Esophagus muscularis mucosa (tissue), 3 donors: ENCODE data around the gene RPAIN.
A peak's percentile ranks its signal among the peaks of the same experiment; 100 is the strongest.

ENCODE experiments used
- POLR2AphosphoS5 ChIP-seq, 2 donors: sonication (generic); formaldehyde crosslinking; IDR thresholded peaks; one replicate each; pipeline ENCODE4 v1.6.1; 2017; ENCODE audit warnings: antibody characterized with exemption in 2 of 2
- TF ChIP-seq, protein P1 (sequence below), 3 experiments: fragments of 200-600 bp in 2 of 3; fragments of 450-650 bp in 1 of 3; sonication (generic) in 2 of 3; IDR thresholded peaks; one replicate each; pipeline ENCODE4 v1.5.1; 2017 to 2019; ENCODE audit warnings: antibody characterized with exemption in 3 of 3, mild to moderate bottlenecking in 2 of 3, moderate library complexity in 1 of 3

DNA sequence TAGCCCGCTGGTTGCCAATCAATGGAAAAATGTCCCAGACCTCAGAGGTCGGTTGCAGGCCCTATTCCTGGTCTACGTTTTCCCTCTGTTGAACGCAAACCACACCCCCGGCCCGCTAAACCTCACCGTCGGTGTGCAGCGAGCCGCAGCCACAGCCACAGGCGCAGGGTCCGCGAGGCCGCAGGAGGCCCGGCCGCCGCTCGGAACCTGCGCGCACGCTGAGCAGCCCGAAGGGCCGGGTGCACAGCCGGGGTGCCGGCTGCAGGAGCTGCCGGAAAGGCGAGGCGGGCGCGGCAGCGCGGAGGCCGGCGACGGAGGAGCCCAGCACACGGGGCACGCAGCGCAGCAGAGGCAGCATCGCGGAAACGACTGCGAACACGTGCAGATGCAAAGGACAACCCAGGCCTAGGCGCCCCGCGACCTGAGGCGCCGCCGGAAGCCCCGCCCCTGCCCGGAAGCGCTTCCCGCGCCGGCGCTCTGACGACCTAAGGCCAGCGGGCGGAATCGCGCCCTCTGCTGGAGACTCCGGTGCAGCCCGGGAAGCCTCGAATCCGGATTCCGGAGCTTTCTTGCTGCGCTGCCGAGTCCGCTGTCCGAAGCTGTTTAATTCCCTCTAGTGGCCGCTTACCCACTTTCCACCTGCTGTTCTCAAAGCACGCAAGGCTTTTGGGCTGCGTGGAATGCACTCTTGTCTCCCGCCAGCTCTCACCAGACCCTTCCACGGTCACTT is 18.9 kb downstream of the RPAIN start, which contains the start of gene C1QBP:
- TF ChIP-seq, protein P1, sequence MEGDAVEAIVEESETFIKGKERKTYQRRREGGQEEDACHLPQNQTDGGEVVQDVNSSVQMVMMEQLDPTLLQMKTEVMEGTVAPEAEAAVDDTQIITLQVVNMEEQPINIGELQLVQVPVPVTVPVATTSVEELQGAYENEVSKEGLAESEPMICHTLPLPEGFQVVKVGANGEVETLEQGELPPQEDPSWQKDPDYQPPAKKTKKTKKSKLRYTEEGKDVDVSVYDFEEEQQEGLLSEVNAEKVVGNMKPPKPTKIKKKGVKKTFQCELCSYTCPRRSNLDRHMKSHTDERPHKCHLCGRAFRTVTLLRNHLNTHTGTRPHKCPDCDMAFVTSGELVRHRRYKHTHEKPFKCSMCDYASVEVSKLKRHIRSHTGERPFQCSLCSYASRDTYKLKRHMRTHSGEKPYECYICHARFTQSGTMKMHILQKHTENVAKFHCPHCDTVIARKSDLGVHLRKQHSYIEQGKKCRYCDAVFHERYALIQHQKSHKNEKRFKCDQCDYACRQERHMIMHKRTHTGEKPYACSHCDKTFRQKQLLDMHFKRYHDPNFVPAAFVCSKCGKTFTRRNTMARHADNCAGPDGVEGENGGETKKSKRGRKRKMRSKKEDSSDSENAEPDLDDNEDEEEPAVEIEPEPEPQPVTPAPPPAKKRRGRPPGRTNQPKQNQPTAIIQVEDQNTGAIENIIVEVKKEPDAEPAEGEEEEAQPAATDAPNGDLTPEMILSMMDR (IDR thresholded peaks at IDR 0.05), result peak; percentile 99
- peak; percentile 78 to 91 for TF ChIP-seq POLR2AphosphoS5 (IDR thresholded peaks at IDR 0.05)
